C4-2B (cell line): Measurements from ENCODE around the gene ALG8.

Source experiments
- ZFX ChIP-seq: fragments of 450-650 bp; IDR thresholded peaks from 2 replicates; pipeline ENCODE4 v1.6.1; 2017
- TF ChIP-seq, protein P1 (sequence below): fragments of 450-650 bp; conservative IDR thresholded peaks from 2 replicates; pipeline ENCODE4 v1.5.1; 2017; ENCODE audit warnings: mild to moderate bottlenecking

DNA sequence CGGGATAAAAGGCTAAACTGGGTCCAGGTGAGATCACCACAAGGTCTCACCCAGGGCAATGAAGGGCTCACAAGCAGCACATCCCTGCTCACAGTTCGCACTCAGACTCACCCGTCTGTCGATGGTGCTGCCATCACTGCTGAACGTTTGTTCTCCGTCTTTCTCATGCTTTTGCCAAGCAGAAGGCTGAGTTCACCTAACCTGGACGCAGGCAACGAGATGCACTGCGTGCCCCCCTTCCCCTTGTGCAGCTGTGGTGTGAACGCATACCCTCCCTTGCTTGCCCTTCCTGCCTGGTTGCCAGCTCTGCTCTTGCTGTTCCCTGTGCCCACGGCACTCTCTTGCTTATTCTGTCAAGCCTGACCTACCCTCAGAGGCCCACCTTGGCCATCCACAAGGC is 31.0 kb upstream of the ALG8 start:
- TF ChIP-seq, protein P1, sequence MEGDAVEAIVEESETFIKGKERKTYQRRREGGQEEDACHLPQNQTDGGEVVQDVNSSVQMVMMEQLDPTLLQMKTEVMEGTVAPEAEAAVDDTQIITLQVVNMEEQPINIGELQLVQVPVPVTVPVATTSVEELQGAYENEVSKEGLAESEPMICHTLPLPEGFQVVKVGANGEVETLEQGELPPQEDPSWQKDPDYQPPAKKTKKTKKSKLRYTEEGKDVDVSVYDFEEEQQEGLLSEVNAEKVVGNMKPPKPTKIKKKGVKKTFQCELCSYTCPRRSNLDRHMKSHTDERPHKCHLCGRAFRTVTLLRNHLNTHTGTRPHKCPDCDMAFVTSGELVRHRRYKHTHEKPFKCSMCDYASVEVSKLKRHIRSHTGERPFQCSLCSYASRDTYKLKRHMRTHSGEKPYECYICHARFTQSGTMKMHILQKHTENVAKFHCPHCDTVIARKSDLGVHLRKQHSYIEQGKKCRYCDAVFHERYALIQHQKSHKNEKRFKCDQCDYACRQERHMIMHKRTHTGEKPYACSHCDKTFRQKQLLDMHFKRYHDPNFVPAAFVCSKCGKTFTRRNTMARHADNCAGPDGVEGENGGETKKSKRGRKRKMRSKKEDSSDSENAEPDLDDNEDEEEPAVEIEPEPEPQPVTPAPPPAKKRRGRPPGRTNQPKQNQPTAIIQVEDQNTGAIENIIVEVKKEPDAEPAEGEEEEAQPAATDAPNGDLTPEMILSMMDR: no peak
- TF ChIP-seq ZFX: no peak
